ENCODE results near the gene STKLD1.

DNA sequence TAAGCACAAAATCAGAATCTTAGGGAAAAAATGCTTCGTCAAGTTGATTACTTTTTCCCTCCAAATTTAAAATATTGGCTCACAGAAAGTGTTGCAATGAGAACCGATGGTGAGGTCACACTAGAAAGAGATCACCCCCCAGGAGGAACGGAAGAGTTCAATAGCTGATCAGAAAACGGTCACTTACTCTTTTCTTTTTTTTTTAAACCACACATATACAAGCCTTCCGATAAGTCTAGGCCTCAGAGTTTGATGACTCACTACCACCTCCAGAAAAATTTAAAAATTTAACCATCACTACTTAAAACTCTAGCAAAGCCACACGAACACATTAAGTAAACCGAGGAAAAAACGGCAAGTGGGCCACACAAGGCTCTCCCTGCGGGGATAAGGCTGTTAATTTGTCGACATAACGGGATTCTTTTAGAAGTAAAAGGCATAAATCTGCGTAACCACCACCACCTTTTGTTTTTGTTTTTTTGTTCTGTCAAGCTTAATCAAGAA, 1.5 kb upstream of the STKLD1 start:
- TF ChIP-seq, protein P1, sequence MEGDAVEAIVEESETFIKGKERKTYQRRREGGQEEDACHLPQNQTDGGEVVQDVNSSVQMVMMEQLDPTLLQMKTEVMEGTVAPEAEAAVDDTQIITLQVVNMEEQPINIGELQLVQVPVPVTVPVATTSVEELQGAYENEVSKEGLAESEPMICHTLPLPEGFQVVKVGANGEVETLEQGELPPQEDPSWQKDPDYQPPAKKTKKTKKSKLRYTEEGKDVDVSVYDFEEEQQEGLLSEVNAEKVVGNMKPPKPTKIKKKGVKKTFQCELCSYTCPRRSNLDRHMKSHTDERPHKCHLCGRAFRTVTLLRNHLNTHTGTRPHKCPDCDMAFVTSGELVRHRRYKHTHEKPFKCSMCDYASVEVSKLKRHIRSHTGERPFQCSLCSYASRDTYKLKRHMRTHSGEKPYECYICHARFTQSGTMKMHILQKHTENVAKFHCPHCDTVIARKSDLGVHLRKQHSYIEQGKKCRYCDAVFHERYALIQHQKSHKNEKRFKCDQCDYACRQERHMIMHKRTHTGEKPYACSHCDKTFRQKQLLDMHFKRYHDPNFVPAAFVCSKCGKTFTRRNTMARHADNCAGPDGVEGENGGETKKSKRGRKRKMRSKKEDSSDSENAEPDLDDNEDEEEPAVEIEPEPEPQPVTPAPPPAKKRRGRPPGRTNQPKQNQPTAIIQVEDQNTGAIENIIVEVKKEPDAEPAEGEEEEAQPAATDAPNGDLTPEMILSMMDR (IDR thresholded peaks at IDR 0.05) = no peak
- TF ChIP-seq POLR2A (IDR thresholded peaks at IDR 0.05) = no peak
